Ascending aorta (tissue), 2 donors: ENCODE measurements around the gene SCMH1. TPM values are rescaled to one million over a fixed set of nuclear protein-coding genes. Genes with fewer than 3 reads are reported as not detected.

ENCODE experiments used
- DNase-seq, 2 donors: peaks; one replicate each; pipeline ENCODE4 v3.0.0-alpha.2; 2019; ENCODE audit warnings: low spot score in 2 of 2
- H3K27ac ChIP-seq, 2 donors: fragments of 200-600 bp; sonication (generic); one replicate each; pipeline ENCODE4 v1.5.1; 2016 to 2017; ENCODE audit warnings: mild to moderate bottlenecking in 1 of 2
- H3K27me3 ChIP-seq: fragments of 200-600 bp; sonication (generic); one replicate; pipeline ENCODE4 v1.5.1; 2017
- H3K36me3 ChIP-seq, 2 donors: fragments of 200-600 bp; sonication (generic); one replicate each; pipeline ENCODE4 v1.5.1; 2016
- H3K4me1 ChIP-seq, 2 donors: fragments of 200-600 bp; sonication (generic); one replicate each; pipeline ENCODE4 v1.5.1; 2016 to 2017; ENCODE audit warnings: mild to moderate bottlenecking in 1 of 2
- H3K4me3 ChIP-seq, 2 donors: fragments of 200-600 bp; sonication (generic); one replicate each; pipeline ENCODE4 v1.5.1; 2016 to 2017; ENCODE audit warnings: mild to moderate bottlenecking in 1 of 2
- H3K9me3 ChIP-seq, 2 donors: fragments of 200-600 bp; sonication (generic); one replicate each; pipeline ENCODE4 v1.5.1; 2016
- intact Hi-C: fragments of 100-400 bp; cut with DNase I; formaldehyde crosslinking; loops from one replicate; pipeline ENCODE4 v1.15.1; 2023
- total RNA-seq: library from RNA; depleted of rRNA; stranded (reverse); fragments of >200 nt; gene quantifications from one replicate; pipeline ENCODE4 v1.1.0, GENCODE V29; 2016
- TF ChIP-seq, protein P1 (sequence below), 3 experiments: fragments of 200-600 bp in 2 of 3; fragments of 450-650 bp in 1 of 3; sonication (generic) in 2 of 3; IDR thresholded peaks; one replicate each; pipeline ENCODE4 v1.5.1; 2016 to 2019; ENCODE audit warnings: antibody characterized with exemption in 3 of 3, mild to moderate bottlenecking in 1 of 3, moderate library complexity in 1 of 3

The SCMH1 gene
- total RNA-seq, 1 donor from 2014 or later: 55.9 TPM

DNA sequence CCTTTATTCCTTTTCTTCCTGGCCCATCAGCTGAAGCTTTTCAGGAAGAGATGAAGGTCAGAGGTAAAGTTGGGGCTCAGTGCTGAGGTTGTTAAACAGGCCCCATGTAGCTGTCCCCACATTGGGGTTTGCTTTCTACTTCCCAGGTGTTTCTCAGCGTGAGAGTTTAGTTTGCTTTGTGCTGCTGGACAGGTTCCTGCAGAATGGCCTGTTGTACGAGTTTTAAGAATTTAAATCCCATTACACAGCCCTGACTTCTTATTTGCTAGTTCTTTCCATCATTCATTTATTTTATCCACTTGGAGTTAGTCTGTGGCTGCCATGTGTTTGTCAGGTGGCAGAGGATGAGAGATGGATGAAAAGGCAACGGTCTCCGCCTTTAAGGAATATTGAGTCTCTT is 243.4 kb downstream of the SCMH1 start:
- Histone ChIP-seq H3K27me3 (no peaks in the 10 kb centered on the region), H3K4me3 (no peak overlapping the region), H3K9me3 (no peaks in the 10 kb centered on the region), H3K36me3 (peaks cover 87 to 99% of the 10 kb centered on the region in 2 donors), H3K4me1 (peaks cover 6 to 8% of the 10 kb centered on the region in 2 donors), H3K27ac (no peak overlapping the region)
- intact Hi-C loops: no loop called here
- no peak for DNase-seq
- TF ChIP-seq, protein P1, sequence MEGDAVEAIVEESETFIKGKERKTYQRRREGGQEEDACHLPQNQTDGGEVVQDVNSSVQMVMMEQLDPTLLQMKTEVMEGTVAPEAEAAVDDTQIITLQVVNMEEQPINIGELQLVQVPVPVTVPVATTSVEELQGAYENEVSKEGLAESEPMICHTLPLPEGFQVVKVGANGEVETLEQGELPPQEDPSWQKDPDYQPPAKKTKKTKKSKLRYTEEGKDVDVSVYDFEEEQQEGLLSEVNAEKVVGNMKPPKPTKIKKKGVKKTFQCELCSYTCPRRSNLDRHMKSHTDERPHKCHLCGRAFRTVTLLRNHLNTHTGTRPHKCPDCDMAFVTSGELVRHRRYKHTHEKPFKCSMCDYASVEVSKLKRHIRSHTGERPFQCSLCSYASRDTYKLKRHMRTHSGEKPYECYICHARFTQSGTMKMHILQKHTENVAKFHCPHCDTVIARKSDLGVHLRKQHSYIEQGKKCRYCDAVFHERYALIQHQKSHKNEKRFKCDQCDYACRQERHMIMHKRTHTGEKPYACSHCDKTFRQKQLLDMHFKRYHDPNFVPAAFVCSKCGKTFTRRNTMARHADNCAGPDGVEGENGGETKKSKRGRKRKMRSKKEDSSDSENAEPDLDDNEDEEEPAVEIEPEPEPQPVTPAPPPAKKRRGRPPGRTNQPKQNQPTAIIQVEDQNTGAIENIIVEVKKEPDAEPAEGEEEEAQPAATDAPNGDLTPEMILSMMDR (IDR thresholded peaks at IDR 0.05): no peak

DNA sequence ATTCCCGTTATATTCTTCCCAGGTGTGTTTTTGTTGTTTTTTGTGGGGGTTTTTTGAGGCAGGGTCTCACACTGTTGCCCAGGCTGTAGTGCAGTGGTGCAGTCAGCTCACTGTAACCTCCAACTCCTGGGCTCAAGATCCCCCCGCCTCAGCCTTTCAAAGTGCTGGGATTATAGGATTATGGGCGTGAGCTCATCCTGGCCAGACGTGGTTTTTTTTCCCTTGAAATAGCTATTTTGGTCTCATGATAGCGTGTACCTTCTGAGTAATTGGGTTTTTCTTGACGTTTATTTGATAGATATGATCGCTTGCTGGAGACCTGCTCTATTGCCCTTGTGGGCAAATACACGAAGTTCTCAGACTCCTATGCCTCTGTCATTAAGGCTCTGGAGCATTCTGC is 245.0 kb downstream of the SCMH1 start:
- Histone ChIP-seq H3K27ac (no peak overlapping the region), H3K9me3 (no peaks in the 10 kb centered on the region), H3K4me1 (no peaks in the 10 kb centered on the region), H3K4me3 (no peak overlapping the region), H3K36me3 (peaks cover 79 to 99% of the 10 kb centered on the region in 2 donors), H3K27me3 (no peaks in the 10 kb centered on the region)
- DNase-seq: no peak
- intact Hi-C loops: no loop called here
- TF ChIP-seq, protein P1 (IDR thresholded peaks at IDR 0.05): no peak

DNA sequence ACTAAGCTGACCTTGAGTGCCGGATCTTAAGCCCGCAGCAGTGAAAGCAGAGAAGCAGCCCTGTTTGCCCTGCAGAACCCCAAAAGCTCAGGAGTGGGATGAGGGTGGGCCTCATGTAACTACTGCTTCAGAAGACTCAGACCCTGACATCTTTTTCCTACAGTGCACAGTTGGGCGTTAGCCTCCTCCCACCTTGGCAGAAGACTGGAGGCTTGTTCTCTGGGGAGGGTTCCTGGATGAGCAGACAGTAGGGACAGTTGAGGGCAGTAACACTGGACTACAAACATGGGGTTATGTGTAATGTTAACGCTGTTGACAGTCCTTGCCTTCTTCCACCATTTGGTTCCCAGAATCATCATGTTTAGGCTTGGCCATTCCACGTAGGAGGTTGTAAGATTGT is 253.0 kb downstream of the SCMH1 start:
- no peak overlapping the region for H3K27ac ChIP-seq
- H3K36me3 ChIP-seq: peaks cover 63 to 95% of the 10 kb centered on the region in 2 donors
- H3K4me1 ChIP-seq: peaks cover 4 to 20% of the 10 kb centered on the region in 2 donors

DNA sequence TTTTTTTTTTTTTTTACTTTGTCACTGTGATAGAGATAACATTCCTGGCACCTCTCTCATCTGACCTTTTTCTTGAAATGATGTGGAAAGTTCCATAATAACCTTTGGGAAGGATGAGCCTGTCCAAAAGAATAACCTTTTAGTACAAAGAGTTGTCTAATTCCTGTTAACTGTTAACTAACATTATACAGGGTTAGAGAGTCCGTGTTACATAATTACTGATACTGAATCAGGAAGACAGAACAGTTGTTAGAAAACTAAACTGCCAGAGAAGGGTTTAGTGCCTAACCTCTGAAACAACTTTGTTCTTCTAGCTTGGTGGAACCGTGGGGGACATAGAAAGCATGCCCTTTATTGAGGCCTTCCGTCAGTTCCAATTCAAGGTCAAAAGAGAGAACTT is 253.8 kb downstream of the SCMH1 start:
- Histone ChIP-seq H3K27me3 (no peaks in the 10 kb centered on the region), H3K4me1 (peaks cover 9 to 24% of the 10 kb centered on the region in 2 donors), H3K27ac (no peak overlapping the region), H3K4me3 (no peak overlapping the region), H3K36me3 (peaks cover 63 to 93% of the 10 kb centered on the region in 2 donors), H3K9me3 (no peaks in the 10 kb centered on the region)
- DNase-seq: no peak
- intact Hi-C loops: loop anchor here (10.0 kb wide), 1 partner anchor 377 kb away; the partner anchor contains the start of gene FOXO6
- TF ChIP-seq, protein P1 (IDR thresholded peaks at IDR 0.05): no peak

More for the DNA sequence above, 253.0 kb downstream of the SCMH1 start:
- H3K4me3 ChIP-seq: no peak overlapping the region
- TF ChIP-seq, protein P1 (IDR thresholded peaks at IDR 0.05): no peak
- no peak for DNase-seq
- H3K27me3 ChIP-seq: no peaks in the 10 kb centered on the region
- intact Hi-C loops: loop anchor here (10.0 kb wide), 1 partner anchor 376 kb away; the partner anchor contains the start of gene FOXO6
- H3K9me3 ChIP-seq: no peaks in the 10 kb centered on the region

DNA sequence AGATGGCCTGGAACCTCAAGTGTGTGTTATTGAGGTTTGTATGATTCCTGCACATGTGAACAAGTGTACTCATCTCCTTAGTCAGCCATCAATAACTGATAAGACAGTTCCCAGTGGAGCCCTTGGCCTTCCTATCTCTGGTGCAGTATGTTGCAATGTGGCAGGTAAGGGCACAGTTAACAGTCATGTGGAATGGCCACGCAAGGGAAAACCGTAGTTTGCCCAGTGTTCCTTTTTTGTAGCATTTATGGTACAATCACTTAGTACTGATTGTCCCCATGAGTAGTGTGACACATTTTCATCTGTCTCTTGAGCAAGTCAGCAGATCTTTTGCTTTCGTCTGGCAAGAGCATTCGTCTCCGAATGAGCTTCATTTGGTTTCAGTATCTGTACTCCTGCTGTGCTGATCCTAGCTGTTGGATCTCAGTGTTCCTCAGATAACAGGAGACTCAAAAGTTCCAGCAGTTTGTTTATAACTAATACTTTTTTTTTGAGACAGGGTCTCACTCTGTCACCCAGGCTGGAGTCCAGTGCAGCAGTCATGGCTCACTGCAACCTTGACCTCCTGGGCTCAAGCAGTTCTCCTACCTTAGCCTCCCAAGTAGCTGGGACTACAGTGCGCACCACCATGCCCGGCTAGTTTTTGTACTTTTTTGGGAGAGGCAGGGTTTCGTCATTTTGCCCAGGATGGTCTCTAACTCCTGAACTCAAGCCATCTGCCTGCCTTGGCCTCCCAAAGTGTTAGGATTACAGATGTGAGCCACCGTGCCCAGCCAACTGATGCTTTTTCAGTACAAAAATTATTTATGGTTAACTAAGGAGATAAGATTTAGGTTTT is 254.4 kb downstream of the SCMH1 start:
- no peak overlapping the region for H3K4me3 ChIP-seq
- peak overlapping the region; percentile 19 to 58 for H3K27ac ChIP-seq
- no peak for DNase-seq
- peaks cover 62 to 87% of the 10 kb centered on the region in 2 donors for H3K36me3 ChIP-seq
- no peaks in the 10 kb centered on the region for H3K27me3 ChIP-seq
- TF ChIP-seq, protein P1 (IDR thresholded peaks at IDR 0.05): no peak
- H3K4me1 ChIP-seq: peaks cover 9 to 24% of the 10 kb centered on the region in 2 donors
- no peaks in the 10 kb centered on the region for H3K9me3 ChIP-seq
- intact Hi-C loops: loop anchor here (2.0 to 10.0 kb wide), 2 partner anchors 15 to 377 kb away; partner anchors contain the start of gene FOXO6
